T47D (cell line): ENCODE measurements around the gene LIMS1.

ENCODE experiments used
- DNase-seq, 2 experiments: peaks; one replicate each; pipeline versions ENCODE4 v3.0.0 to v3.0.0-alpha.2; 2011 to 2012; ENCODE audit warnings: low read depth in 1 of 2, low spot score in 1 of 2
- JUND ChIP-seq: IDR thresholded peaks from 2 replicates; pipeline ENCODE4 v1.6.1; 2012; ENCODE audit warnings: low read depth
- in situ Hi-C: cut with HindIII; loops from 2 replicates; pipeline ENCODE4 v1.10.0; 2016; ENCODE audit warnings: low sequenced_read_pairs, low pct_unique_long_range_greater_than_20kb

The LIMS1 gene

GRCh38 chr2:108602422-108602821, 68.2 kb downstream of the LIMS1 start:
- no peak for TF ChIP-seq JUND
- in situ Hi-C loops: no loop called here
- no peak for DNase-seq

- no peak for TF ChIP-seq JUND
- DNase-seq: no peak
- in situ Hi-C loops: no loop called here
These were observed 69.9 kb downstream of the LIMS1 start for GRCh38 chr2:108604196-108604595.

- in situ Hi-C loops: no loop called here
- no peak for DNase-seq
- no peak for TF ChIP-seq JUND
These were observed 71.7 kb downstream of the LIMS1 start for GRCh38 chr2:108605947-108606346.

GRCh38 chr2:108607706-108608301, 73.5 kb downstream of the LIMS1 start:
- TF ChIP-seq JUND: no peak
- peak in 1 of 2 experiments; percentile 58 for DNase-seq
- in situ Hi-C loops: no loop called here

- TF ChIP-seq JUND: no peak
- in situ Hi-C loops: no loop called here
- no peak for DNase-seq
These were observed 76.8 kb downstream of the LIMS1 start for GRCh38 chr2:108611021-108611420.

- no peak for TF ChIP-seq JUND
- in situ Hi-C loops: no loop called here
- DNase-seq: no peak
These were observed 77.9 kb downstream of the LIMS1 start for GRCh38 chr2:108612153-108612513.

GRCh38 chr2:108612514-108613183, 78.4 kb downstream of the LIMS1 start:
- in situ Hi-C loops: no loop called here
- no peak for DNase-seq

GRCh38 chr2:108613261-108614042, 79.2 kb downstream of the LIMS1 start:
- no peak for TF ChIP-seq JUND
- in situ Hi-C loops: no loop called here
- no peak for DNase-seq

More at GRCh38 chr2:108612514-108613183, 78.4 kb downstream of the LIMS1 start:
- TF ChIP-seq JUND: no peak

GRCh38 chr2:108614043-108614545, 79.8 kb downstream of the LIMS1 start:
- no peak for TF ChIP-seq JUND

GRCh38 chr2:108614659-108615058, 80.4 kb downstream of the LIMS1 start:
- no peak for TF ChIP-seq JUND
- in situ Hi-C loops: no loop called here
- no peak for DNase-seq

More at GRCh38 chr2:108614043-108614545, 79.8 kb downstream of the LIMS1 start:
- in situ Hi-C loops: no loop called here
- DNase-seq: no peak

- no peak for TF ChIP-seq JUND
- in situ Hi-C loops: no loop called here
- DNase-seq: no peak
These were observed 81.3 kb downstream of the LIMS1 start for GRCh38 chr2:108615480-108616090.

- in situ Hi-C loops: no loop called here
- no peak for DNase-seq
- no peak for TF ChIP-seq JUND
These were observed 82.0 kb downstream of the LIMS1 start for GRCh38 chr2:108616318-108616717.
